GM18511 (cell line): ENCODE data around the gene ZNF783.
"Not testable (repeated sequence)": the region's sequence is repeated elsewhere in the genome, so short reads cannot be mapped to it uniquely, and the experiment has no call there.

Source experiments
- ATAC-seq: cut with Tn5 transposase; IDR thresholded peaks from one replicate; pipeline ENCODE4 v1.9.1; 2021; ENCODE audit warnings: mild to moderate bottlenecking, moderate library complexity; ENCODE audit not compliant: unreplicated experiment

Gene ZNF783

GRCh38 chr7:149325248-149325647 lies 63.3 kb downstream of the ZNF783 start:
- ATAC-seq, result no peak

DNA sequence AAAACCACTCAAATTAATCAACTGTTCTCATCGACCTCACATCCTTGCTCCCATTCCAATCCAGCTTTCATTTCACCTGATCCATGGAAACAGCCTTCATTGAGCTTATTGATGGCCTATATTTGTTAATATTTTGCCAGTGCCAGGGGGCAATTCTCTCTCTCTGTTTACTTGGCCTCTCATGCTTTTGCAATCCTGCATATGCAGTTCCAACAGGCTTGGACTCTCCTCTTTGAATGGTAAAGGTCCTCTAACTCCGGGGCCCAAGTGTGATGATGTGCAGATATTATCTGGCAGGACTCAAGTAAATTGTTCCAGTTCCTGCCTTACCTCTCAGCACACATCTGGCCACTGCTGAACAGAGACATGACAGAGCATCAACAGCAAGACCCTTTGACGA lies 67.3 kb downstream of the ZNF783 start:
- no peak for ATAC-seq

GRCh38 chr7:149329766-149330334 lies 67.9 kb downstream of the ZNF783 start:
- ATAC-seq, result no peak

DNA sequence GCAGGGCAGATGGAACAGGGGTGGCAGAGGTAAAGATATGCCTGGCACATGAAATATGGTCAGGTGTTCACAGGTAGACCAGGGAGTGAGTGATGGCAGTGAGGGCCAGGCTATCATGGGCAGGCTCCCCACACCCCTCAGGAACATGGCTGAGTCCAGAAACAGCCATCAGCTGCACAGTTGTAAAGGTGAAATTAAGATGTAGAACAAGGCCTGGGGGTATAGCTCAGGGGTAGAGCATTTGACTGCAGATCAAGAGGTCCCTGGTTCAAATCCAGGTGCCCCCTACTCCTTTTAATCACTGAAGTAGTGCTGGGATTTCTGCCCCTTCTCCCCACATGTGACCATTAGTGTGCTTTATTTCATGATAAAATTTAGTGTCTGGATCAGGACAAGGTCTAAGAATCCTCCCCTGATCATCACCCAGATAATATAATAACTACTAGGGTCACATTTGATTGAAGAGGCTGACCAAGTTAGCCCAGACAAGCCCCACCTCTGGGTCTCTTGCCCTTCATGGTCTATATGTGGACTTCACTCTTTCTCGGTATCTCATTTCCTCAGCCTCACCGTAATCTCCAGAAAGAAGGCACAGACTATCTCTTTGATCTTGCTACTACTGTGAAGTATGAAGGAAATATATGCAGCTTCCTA lies 69.0 kb downstream of the ZNF783 start:
- ATAC-seq, result no peak

GRCh38 chr7:149332602-149333320 lies 70.8 kb downstream of the ZNF783 start:
- not testable (repeated sequence) for ATAC-seq

GRCh38 chr7:149333321-149333717 lies 71.3 kb downstream of the ZNF783 start:
- ATAC-seq, result no peak

DNA sequence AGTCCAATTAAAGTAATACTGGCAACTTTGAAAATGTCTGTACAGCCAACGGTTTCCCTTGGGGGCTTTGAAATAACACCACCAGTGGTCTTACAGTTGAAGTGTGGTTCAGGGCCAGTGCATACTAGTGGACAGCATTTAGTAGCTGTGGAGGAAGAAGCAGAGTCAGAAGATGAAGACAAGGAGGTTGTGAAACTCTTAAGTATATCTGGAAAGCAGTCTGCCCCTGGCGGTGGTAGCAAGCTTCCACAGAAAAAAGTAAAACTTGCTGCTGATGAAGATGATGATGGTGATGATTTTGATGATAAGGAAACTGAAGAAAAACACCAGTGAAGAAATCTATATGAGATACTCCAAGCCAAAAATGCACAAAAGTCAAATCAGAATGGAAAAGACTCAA lies 72.2 kb downstream of the ZNF783 start:
- no peak for ATAC-seq
